HFF-Myc (cell line): Measurements from ENCODE around the gene C1orf159.
A peak's percentile ranks its signal among the peaks of the same experiment; 100 is the strongest.

Experiments used
- DNase-seq: peaks from one replicate; pipeline ENCODE4 v3.0.0-alpha.2; 2011; ENCODE audit warnings: low read depth; ENCODE audit errors: extremely low read depth
- H3K4me3 ChIP-seq: replicated peaks from 2 replicates; pipeline ENCODE4 v1.5.1; 2011; ENCODE audit warnings: low read depth, mild to moderate bottlenecking, control low read depth, low read length
- CTCF ChIP-seq: IDR thresholded peaks from 2 replicates; pipeline ENCODE4 v1.5.1; 2012; ENCODE audit warnings: mild to moderate bottlenecking, low read depth, low read length, control low read depth; ENCODE audit errors: missing control alignments

The C1orf159 gene

GRCh38 chr1:1161683-1162079, 45.8 kb upstream of the C1orf159 start:
- no peak for DNase-seq
- no peak overlapping the region for H3K4me3 ChIP-seq
- no peak for TF ChIP-seq CTCF

GRCh38 chr1:1161078-1161682, 45.3 kb upstream of the C1orf159 start:
- no peak for TF ChIP-seq CTCF
- no peak overlapping the region for H3K4me3 ChIP-seq
- no peak for DNase-seq

GRCh38 chr1:1160281-1160930, 44.5 kb upstream of the C1orf159 start:
- DNase-seq = no peak
- TF ChIP-seq CTCF = no peak
- H3K4me3 ChIP-seq = no peak overlapping the region

- H3K4me3 ChIP-seq = peak overlapping the region; percentile 41
- no peak for DNase-seq
- no peak for TF ChIP-seq CTCF
These were observed 42.2 kb upstream of the C1orf159 start for GRCh38 chr1:1157914-1158710.

GRCh38 chr1:1157426-1157913, 41.6 kb upstream of the C1orf159 start:
- no peak for TF ChIP-seq CTCF
- peak; percentile 44 for DNase-seq
- peak overlapping the region; percentile 41 for H3K4me3 ChIP-seq

GRCh38 chr1:1157033-1157365, 41.1 kb upstream of the C1orf159 start:
- no peak overlapping the region for H3K4me3 ChIP-seq
- no peak for DNase-seq

More at GRCh38 chr1:1157033-1157365, 41.1 kb upstream of the C1orf159 start:
- no peak for TF ChIP-seq CTCF
